Activated T-cell treated with anti-CD3 and anti-CD28 coated beads for 24 hours (primary cell): ENCODE results near the gene TPCN1.

Experiments used
- DNase-seq: peaks from one replicate; pipeline ENCODE4 v3.0.0-alpha.2; 2020; ENCODE audit warnings: low read depth

The TPCN1 gene

GRCh38 chr12:113287146-113287898, 66.1 kb downstream of the TPCN1 start:
- no peak for DNase-seq

GRCh38 chr12:113287899-113288282, 66.6 kb downstream of the TPCN1 start:
- no peak for DNase-seq

- DNase-seq: no peak
Measured at GRCh38 chr12:113289361-113289760, 68.1 kb downstream of the TPCN1 start.

- DNase-seq: no peak
Measured at GRCh38 chr12:113290506-113290905, 69.2 kb downstream of the TPCN1 start.

DNA sequence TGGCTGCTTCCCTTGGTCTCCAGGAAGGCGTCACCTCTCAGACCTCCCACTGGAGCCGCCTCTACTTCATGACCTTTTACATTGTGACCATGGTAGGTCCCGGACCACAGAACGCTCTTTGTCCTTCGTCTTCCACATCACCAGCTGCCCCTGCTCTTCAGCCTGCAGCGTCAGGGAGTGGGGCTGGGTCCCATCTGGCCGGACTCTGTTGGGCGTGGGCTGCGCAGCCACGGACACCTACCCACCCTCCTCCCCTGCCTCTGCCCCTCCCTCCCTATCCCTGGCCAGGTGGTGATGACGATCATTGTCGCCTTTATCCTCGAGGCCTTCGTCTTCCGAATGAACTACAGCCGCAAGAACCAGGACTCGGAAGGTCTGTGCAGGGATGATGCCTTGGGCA, 70.3 kb downstream of the TPCN1 start:
- no peak for DNase-seq

GRCh38 chr12:113292091-113292490, 70.8 kb downstream of the TPCN1 start:
- DNase-seq: no peak

- no peak for DNase-seq
Measured at GRCh38 chr12:113292547-113292946, 71.3 kb downstream of the TPCN1 start.

GRCh38 chr12:113293100-113293499, 71.8 kb downstream of the TPCN1 start:
- DNase-seq: no peak

DNA sequence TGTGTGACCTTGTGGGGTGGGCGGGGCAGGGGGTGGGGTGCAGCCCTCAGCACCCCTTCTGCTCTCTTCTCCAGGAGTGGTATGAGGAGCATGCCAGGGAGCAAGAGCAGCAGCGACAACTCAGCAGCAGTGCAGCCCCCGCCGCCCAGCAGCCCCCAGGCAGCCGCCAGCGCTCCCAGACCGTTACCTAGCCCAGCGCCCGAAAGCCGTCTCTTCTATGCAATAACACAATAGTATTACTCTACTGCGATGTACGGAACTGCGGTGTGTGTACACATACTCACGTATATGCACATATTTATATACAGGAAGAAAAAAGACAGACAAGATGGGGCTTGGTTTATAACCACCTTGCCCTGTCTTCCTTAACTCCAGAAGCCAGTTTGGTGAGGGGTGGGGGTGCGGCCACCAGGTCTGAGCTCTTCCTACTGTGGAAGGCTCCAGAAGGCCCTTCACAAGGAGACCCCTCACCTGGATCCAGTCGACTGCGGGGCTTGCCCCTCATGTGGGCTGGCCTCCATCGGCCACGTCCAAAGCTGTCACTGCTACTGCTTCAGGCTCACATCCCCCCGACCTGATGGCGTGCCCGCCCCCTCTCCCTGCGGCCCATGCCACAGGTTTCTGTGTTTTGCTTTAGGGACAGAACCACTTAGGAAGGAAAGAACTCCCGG, 74.8 kb downstream of the TPCN1 start:
- DNase-seq: no peak

DNA sequence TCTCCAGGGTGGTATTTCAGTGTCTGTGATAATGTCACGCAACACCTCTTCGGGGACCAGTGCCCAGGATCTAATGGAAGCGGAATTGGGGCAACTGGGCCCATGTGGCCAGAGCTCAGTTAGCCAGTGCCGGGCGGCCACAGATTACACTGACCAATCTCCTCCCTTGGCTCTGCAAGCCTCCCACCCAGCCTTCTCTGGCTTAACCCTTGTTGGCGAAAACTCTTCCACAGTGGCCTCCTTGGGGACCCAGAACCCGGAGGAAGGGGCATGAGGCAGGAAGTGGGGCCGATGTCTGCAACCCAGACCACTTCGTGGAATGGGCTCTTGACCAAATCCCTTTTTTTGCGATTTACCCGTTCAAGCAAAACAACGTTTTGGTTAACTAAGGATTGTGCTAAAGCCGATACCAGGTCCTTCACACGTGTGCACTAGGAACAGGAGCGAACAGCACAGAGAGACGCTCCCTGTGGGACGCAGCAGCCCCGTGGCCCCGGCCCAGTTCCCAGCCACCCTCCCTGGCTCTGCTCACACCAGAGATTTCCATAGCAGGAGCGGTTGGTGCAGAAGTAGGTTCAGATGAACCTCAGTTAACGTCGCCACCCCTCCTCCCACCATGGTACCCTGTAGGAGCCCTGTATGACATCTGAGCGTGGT, 75.4 kb downstream of the TPCN1 start:
- DNase-seq: no peak

DNA sequence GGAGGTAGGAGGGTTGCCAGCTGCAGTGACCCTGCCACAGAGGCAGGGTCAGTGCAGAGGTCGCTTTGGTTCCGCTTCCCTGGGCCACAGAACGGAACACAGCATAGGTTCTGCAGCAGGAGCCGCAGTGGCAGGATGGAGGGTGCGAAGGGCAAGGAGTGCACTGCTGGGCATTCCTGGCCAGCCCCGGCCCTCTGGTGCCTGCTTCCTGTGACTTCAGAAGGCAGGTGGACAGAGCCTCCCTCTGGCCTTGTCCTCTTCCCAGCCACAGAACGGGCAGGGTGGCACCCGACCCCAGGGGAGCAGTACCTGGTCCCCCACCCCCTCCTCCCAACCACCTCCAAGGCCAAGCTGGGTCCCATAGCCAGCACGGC, 75.9 kb downstream of the TPCN1 start:
- DNase-seq: no peak

DNA sequence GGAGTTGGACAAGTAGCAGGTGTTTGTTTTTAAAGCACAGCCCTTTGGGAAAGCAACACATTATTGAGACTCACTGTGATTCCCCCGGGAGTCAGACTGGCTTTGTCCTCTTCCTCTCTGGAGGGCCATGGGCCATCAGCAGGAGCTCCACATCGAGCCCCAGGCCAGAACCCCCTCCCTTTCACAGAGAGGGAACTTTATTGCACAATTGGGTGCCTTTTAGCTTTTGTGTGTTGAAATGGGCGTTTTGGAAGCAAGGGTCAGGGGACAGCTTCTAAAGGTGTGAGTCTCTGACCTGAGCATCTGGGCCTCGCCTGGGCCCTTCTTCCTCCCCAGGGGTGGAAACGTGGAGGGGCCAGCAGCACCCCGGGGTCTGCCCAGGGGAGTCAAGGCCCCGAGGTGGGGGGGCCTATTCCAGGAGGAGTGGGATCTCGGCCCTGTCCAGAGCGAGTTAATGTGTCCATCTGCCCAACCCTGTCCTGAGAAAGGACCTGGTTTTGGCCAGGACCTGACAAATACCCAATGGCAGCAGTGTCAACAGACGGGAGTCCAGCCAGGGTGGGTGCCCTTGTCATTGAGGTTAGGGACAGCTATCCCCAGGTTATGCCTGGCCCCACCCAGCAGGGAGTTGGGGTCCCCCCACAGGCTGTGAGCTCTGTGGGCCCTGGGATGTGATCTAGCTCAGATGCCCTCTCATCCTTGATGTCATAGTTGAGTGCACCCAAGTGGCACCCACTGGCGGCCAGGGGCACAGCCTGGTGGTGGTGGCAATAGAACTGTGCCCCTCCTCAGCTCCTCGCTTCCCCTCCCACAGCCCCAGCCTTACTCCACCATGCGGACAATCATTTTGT, 76.6 kb downstream of the TPCN1 start:
- no peak for DNase-seq

DNA sequence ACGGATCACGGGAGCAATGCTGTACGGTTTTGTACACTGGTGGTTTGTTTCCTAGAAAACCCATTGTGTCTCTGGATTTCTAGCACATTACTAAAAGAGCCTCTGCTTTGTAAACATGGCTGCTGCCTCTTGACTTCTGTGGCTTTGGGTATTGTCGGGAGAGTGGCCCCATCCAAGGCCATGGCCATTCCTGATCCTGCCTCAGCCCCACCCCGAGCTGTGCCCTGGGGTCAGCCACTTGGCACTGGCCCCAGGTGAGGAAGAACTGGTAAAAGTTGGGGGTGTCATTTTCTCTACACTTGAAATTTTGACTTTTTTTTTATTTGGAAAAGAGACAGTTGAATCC, 77.2 kb downstream of the TPCN1 start:
- no peak for DNase-seq

DNA sequence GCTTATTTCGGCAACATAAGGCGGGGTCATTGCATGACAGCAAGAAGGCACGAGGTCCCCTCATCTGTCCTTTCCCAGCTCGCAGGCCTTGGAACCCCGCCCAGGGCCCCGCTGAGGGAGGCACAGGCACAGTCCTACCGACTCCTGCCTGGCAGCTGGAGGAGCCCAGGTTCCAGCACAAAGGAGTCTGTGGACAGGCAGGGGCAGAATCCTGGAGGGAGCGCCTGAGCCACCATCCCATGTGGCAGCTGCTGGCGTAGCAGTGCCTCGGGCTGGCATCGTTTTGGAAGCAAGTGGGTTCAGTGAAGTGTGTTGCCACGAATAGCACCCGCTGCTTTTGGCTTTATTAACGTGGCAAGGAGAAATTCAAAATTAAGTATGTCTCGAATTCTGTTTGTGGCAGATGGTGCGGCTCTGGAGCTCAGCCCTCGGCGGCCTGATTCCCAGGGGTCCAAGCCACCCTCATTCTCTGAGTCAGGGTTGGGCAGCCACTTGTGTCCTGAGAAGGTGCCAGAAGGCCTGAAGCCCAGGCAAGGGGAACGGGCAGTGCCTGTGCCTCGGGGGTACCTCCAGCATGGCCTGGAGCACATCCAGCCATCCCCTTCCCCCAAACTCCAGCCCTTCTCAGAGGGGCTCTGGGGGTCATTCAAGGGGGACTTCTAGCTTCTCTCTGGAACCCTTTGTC, 77.7 kb downstream of the TPCN1 start:
- no peak for DNase-seq

DNA sequence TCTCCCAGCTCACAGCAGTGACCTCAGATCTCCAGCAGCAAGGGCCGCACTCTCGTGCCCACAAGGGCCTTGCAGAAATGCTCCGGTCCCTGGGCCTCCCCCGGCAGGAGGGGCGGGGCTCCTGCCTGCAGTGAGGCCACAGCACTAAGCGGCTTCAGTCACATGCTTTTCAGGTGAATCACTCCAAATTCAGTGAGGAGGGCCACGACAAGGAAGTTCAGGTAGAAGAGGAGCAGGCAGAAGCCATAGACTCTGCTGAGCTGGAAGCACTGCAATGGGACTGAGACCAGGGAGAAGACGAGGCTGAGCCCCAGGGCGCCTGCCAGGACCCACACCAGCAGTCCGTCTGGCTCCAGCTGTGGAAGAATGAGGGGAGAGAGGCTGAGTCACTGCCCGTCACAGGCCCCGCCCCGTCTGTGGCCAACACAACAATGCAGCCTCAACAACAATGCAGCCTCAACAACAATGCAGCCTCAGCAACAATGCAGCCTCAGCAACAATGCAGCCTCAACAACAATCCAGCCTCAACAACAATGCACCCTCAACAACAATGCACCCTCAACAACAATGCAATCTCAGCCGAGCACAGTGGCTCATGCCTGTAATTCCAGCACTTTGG, 78.5 kb downstream of the TPCN1 start:
- DNase-seq: no peak

- DNase-seq: no peak
Measured at GRCh38 chr12:113301811-113302210, 80.5 kb downstream of the TPCN1 start.

DNA sequence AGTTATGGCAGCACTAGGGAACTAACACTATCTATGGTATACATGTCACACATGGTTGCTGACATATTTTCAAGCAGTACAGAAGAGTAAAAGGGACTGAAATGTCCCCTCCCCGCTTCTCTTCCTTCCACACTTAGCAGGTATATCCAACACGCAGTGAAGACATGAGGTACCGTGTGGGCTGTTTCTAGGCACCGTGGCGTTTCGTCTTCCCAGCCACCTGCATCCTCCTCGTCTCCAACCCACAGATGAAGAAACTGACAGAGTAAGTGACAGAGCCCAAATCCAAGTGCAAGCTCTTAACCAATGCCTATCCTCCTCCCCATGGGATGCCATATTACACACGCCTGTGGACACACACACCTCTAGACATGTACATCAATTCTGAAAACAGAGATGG, 81.2 kb downstream of the TPCN1 start:
- no peak for DNase-seq

GRCh38 chr12:113302886-113303640, 81.8 kb downstream of the TPCN1 start:
- DNase-seq: no peak

DNA sequence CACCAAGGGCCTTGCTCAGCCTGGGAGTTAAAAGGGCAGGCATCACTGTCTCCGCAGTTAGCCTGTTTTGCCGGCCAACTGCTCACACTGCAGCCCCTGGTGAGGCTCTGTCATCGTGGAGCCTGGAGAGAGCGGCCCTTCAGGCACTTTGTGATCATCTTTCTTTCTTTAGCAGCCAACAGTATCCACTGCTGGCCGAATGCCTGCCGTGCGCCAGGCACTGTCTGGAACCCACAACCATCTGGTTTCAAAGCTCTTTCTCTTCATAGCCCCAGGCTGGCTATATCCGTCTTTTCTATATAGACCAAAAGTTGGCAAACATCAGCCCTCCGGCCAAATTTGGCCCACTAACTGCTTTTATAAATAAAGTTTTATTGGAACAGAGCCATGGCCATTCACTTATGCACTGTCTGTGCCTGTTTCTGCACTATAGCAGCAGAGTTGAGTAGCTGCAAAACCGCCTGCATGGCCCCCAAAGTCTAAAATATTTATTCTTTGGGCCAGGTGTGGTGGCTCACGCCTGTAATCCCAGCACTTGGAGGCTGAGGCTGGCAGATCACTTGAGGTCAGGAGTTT, 84.1 kb downstream of the TPCN1 start:
- DNase-seq: no peak

DNA sequence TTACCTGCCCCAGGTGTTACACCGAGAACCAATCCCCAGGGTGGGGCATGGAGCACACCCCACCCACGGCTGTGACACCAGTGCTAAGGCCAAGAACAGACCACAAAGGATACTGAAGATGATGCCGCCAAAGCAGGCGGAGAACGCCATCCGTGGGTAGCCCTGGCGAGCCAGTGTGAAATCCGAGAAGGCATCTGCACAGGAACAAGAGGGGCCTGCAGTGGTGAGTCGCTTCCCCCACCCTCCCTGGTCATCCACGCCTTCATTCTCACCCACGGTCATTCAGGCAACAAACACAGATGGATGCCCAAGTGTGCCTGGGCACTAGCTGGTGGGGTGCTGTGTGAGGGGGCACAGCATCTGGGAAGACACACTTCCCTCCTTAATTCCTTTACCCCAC, 85.1 kb downstream of the TPCN1 start:
- no peak for DNase-seq
